CD14-positive monocyte (primary cell): Measurements from ENCODE around the gene HMGN1. TPM values are rescaled to one million over a fixed set of nuclear protein-coding genes. Genes with fewer than 3 reads are reported as not detected.

Experiments
- DNase-seq, 3 donors: peaks; one replicate each; pipeline ENCODE4 v3.0.0-alpha.2; 2011 to 2022
- H2AFZ ChIP-seq: 2 replicates; pipeline ENCODE4 v1.6.0; 2012; ENCODE audit warnings: mild to moderate bottlenecking, low read depth, low read length, inconsistent platforms; ENCODE audit not compliant: insufficient read depth, poor library complexity, severe bottlenecking
- H3K27ac ChIP-seq, 2 donors: 1 replicate in 1 of 2; 2 replicates in 1 of 2; pipeline ENCODE4 v1.5.1; 2012 to 2013; ENCODE audit warnings: low read length in 2 of 2, control low read depth in 1 of 2, inconsistent platforms in 1 of 2, low read depth in 1 of 2, mild to moderate bottlenecking in 1 of 2
- H3K27me3 ChIP-seq, 2 donors: one replicate each; pipeline versions ENCODE4 v1.6.0 to v1.6.1; 2011 to 2013; ENCODE audit warnings: low read length in 2 of 2; ENCODE audit not compliant: control insufficient read depth in 2 of 2, insufficient read depth in 2 of 2
- H3K36me3 ChIP-seq, 2 donors: replicated peaks in 1 of 2; 1 replicate in 1 of 2; 2 replicates in 1 of 2; pipeline versions ENCODE4 v1.5.1 to v1.6.1; 2012 to 2013; ENCODE audit warnings: low read length in 2 of 2, control low read depth in 1 of 2, inconsistent platforms in 1 of 2, mild to moderate bottlenecking in 1 of 2; ENCODE audit not compliant: insufficient read depth in 2 of 2, control insufficient read depth in 1 of 2
- H3K4me1 ChIP-seq, 2 donors: 1 replicate in 1 of 2; 2 replicates in 1 of 2; pipeline versions ENCODE4 v1.5.1 to v1.6.1; 2012 to 2013; ENCODE audit warnings: low read length in 2 of 2, control low read depth in 1 of 2, inconsistent platforms in 1 of 2, mild to moderate bottlenecking in 1 of 2, moderate library complexity in 1 of 2; ENCODE audit not compliant: insufficient read depth in 2 of 2, control insufficient read depth in 1 of 2
- H3K4me2 ChIP-seq: replicated peaks from 2 replicates; pipeline ENCODE3; 2012; ENCODE audit warnings: low read length, moderate library complexity, mild to moderate bottlenecking; ENCODE audit not compliant: poor library complexity, severe bottlenecking; ENCODE audit errors: extremely low read depth
- H3K4me3 ChIP-seq, 3 experiments: fragments of 200-600 bp in 1 of 3; sonication (generic) in 1 of 3; replicated peaks in 1 of 3; 1 replicate in 2 of 3; 2 replicates in 1 of 3; pipeline ENCODE4 v1.5.1; 2011 to 2013; ENCODE audit warnings: low read length in 3 of 3, mild to moderate bottlenecking in 3 of 3, control low read depth in 2 of 3, low read depth in 2 of 3, inconsistent platforms in 1 of 3, moderate library complexity in 1 of 3
- H3K79me2 ChIP-seq: 2 replicates; pipeline ENCODE4 v1.6.0; 2012; ENCODE audit warnings: mild to moderate bottlenecking, control low read depth, inconsistent platforms, low read length, moderate library complexity; ENCODE audit not compliant: insufficient read depth
- H3K9ac ChIP-seq: 2 replicates; pipeline ENCODE4 v1.6.0; 2017; ENCODE audit warnings: low read length, mild to moderate bottlenecking; ENCODE audit not compliant: insufficient read depth, poor library complexity, severe bottlenecking
- H3K9me3 ChIP-seq, 2 donors: replicated peaks in 1 of 2; 1 replicate in 1 of 2; 2 replicates in 1 of 2; pipeline versions ENCODE4 v1.5.1 to v1.6.1; 2012 to 2013; ENCODE audit warnings: low read length in 2 of 2, control low read depth in 1 of 2; ENCODE audit not compliant: control insufficient read depth in 1 of 2, insufficient read depth in 1 of 2
- H4K20me1 ChIP-seq: 2 replicates; pipeline ENCODE4 v1.6.0; 2012; ENCODE audit warnings: mild to moderate bottlenecking, low read length, control low read depth, moderate library complexity; ENCODE audit not compliant: insufficient read depth
- H3K27ac Mint-ChIP-seq, 7 donors: one replicate each; pipeline ENCODE4 v1.8.0; 2020; ENCODE audit warnings: mild to moderate bottlenecking in 7 of 7, mixed read lengths in 7 of 7, moderate library complexity in 6 of 7, inconsistent platforms in 2 of 7
- H3K27me3 Mint-ChIP-seq, 3 donors: one replicate each; pipeline ENCODE4 v1.8.0; 2021 to 2022; ENCODE audit warnings: low read depth in 3 of 3, mild to moderate bottlenecking in 3 of 3, mixed read lengths in 3 of 3, moderate library complexity in 3 of 3, inconsistent platforms in 1 of 3
- H3K36me3 Mint-ChIP-seq, 2 donors: one replicate each; pipeline ENCODE4 v1.8.0; 2020; ENCODE audit warnings: mixed read lengths in 2 of 2, inconsistent platforms in 1 of 2, mild to moderate bottlenecking in 1 of 2
- H3K4me1 Mint-ChIP-seq: one replicate; pipeline ENCODE4 v1.8.0; 2020; ENCODE audit warnings: mild to moderate bottlenecking, mixed read lengths
- H3K4me3 Mint-ChIP-seq, 2 donors: one replicate each; pipeline ENCODE4 v1.8.0; 2020; ENCODE audit warnings: mild to moderate bottlenecking in 2 of 2, mixed read lengths in 2 of 2, moderate library complexity in 1 of 2
- H3K9me3 Mint-ChIP-seq, 7 donors: one replicate each; pipeline ENCODE4 v1.8.0; 2020 to 2022; ENCODE audit warnings: mixed read lengths in 7 of 7, mild to moderate bottlenecking in 6 of 7, moderate library complexity in 6 of 7, inconsistent platforms in 2 of 7
- CTCF ChIP-seq: fragments of 200-600 bp; IDR thresholded peaks from one replicate; pipeline ENCODE4 v1.8.0; 2022; ENCODE audit warnings: antibody characterized with exemption, mild to moderate bottlenecking
- WGBS: methylation state at CpG from one replicate; pipeline ENCODE4 v1.1.5; 2013; ENCODE audit warnings: missing lambda C conversion rate; ENCODE audit not compliant: insufficient coverage; 5-methylcytosine and 5-hydroxymethylcytosine counted together
- intact Hi-C, 2 donors: fragments of 100-400 bp; cut with micrococcal nuclease; formaldehyde crosslinking; loops; one replicate each; pipeline versions ENCODE4 v1.15.0 to v1.15.1; 2023
- polyA plus RNA-seq, 3 donors: library from polyadenylated mRNA; depleted of rRNA in 1 of 3; unstranded in 2 of 3; stranded (reverse) in 1 of 3; fragments of 300-500 nt in 2 of 3; fragments of >200 nt in 1 of 3; fragmentation: Illumina TruSeq in 2 of 3; gene quantifications; 1 replicate in 2 of 3; 2 replicates in 1 of 3; pipeline ENCODE4 v1.2.3, GENCODE V29; 2012 to 2021

Gene HMGN1
- polyA plus RNA-seq, 3 donors = 59.8 to 74.7 (median 72.7) TPM

- Histone ChIP-seq H3K4me2 (peak overlapping the region; percentile 4), H3K4me3 (no peak overlapping the region), H3K9ac (no peak overlapping the region), H4K20me1 (no peaks in the 10 kb centered on the region), H3K9me3 (no peaks in the 10 kb centered on the region), H3K4me1 (peaks cover 8 to 11% of the 10 kb centered on the region in 2 donors), H3K27ac (no peak overlapping the region), H3K79me2 (no peaks in the 10 kb centered on the region), H3K36me3 (no peaks in the 10 kb centered on the region), H2AFZ (peak overlapping the region; percentile 38), H3K27me3 (no peaks in the 10 kb centered on the region)
- 100% methylated on average over 1 of the region's 3 CpGs for WGBS
- H3K27me3 Mint-ChIP-seq = peaks cover 0 to 3% (median 0%) of the 10 kb centered on the region in 3 donors
- peak overlapping the region in 5 of 7 donors; percentile 4 to 76 (median 35) for H3K27ac Mint-ChIP-seq
- intact Hi-C loops = no loop called here
- peaks cover 10% of the 10 kb centered on the region for H3K4me1 Mint-ChIP-seq
- no peaks in the 10 kb centered on the region for H3K36me3 Mint-ChIP-seq
- peaks cover 0 to 6% (median 0%) of the 10 kb centered on the region in 7 donors for H3K9me3 Mint-ChIP-seq
- peak overlapping the region in 1 of 2 donors; percentile 11 for H3K4me3 Mint-ChIP-seq
- TF ChIP-seq CTCF = no peak
- no peak for DNase-seq
Measured at GRCh38 chr21:39362733-39363132, 13.8 kb upstream of the HMGN1 start.

GRCh38 chr21:39359382-39359781 lies 10.5 kb upstream of the HMGN1 start:
- Histone ChIP-seq H3K4me1 (peaks cover 8 to 11% of the 10 kb centered on the region in 2 donors), H3K36me3 (no peaks in the 10 kb centered on the region), H3K9ac (no peak overlapping the region), H4K20me1 (no peaks in the 10 kb centered on the region), H3K27ac (no peak overlapping the region), H3K79me2 (no peaks in the 10 kb centered on the region), H3K4me2 (no peak overlapping the region), H3K9me3 (no peaks in the 10 kb centered on the region), H2AFZ (no peak overlapping the region), H3K4me3 (no peak overlapping the region), H3K27me3 (no peaks in the 10 kb centered on the region)
- no peak for DNase-seq
- Mint-ChIP-seq H3K4me1 (peaks cover 10% of the 10 kb centered on the region), H3K4me3 (no peak overlapping the region), H3K27me3 (peaks cover 0 to 6% (median 3%) of the 10 kb centered on the region in 3 donors), H3K36me3 (no peaks in the 10 kb centered on the region), H3K27ac (no peak overlapping the region), H3K9me3 (peaks cover 0 to 2% (median 0%) of the 10 kb centered on the region in 7 donors)
- TF ChIP-seq CTCF = no peak
- 100% methylated on average over 2 of the region's 4 CpGs for WGBS
- intact Hi-C loops = no loop called here
